NB4 (cell line): ENCODE data around the gene RDH8.
A peak's percentile ranks its signal among the peaks of the same experiment; 100 is the strongest.

ENCODE experiments used
- DNase-seq: peaks from one replicate; pipeline ENCODE4 v3.0.0; 2010; ENCODE audit warnings: low read depth
- H3K4me3 ChIP-seq: one replicate; pipeline ENCODE4 v1.5.1; 2011; ENCODE audit warnings: mild to moderate bottlenecking, low read depth, low read length, moderate library complexity
- MYC ChIP-seq: IDR thresholded peaks from 2 replicates; pipeline ENCODE4 v1.6.1; 2011; ENCODE audit warnings: low read depth, low read length
- POLR2A ChIP-seq: IDR thresholded peaks from 2 replicates; pipeline ENCODE4 v1.6.1; 2011; ENCODE audit warnings: mild to moderate bottlenecking; ENCODE audit not compliant: insufficient read length; ENCODE audit errors: extremely low read depth
- TF ChIP-seq, protein P1 (sequence below): IDR thresholded peaks from one replicate; pipeline ENCODE4 v1.5.1; 2012; ENCODE audit warnings: low read depth, low read length
- TF ChIP-seq, protein P2 (sequence below): IDR thresholded peaks from 2 replicates; pipeline ENCODE4 v1.6.1; 2011; ENCODE audit warnings: low read depth, low read length

RDH8 gene

GRCh38 chr19:9969688-9969975, 43.7 kb upstream of the RDH8 start:
- TF ChIP-seq MYC (no peak), POLR2A (no peak)

GRCh38 chr19:9970481-9970880, 42.8 kb upstream of the RDH8 start:
- DNase-seq, result no peak

More at GRCh38 chr19:9969688-9969975, 43.7 kb upstream of the RDH8 start:
- DNase-seq, result no peak
- no peak overlapping the region for H3K4me3 ChIP-seq

GRCh38 chr19:9971166-9971897, 42.0 kb upstream of the RDH8 start:
- no peak for DNase-seq
- H3K4me3 ChIP-seq, result no peak overlapping the region
- TF ChIP-seq, protein P1, sequence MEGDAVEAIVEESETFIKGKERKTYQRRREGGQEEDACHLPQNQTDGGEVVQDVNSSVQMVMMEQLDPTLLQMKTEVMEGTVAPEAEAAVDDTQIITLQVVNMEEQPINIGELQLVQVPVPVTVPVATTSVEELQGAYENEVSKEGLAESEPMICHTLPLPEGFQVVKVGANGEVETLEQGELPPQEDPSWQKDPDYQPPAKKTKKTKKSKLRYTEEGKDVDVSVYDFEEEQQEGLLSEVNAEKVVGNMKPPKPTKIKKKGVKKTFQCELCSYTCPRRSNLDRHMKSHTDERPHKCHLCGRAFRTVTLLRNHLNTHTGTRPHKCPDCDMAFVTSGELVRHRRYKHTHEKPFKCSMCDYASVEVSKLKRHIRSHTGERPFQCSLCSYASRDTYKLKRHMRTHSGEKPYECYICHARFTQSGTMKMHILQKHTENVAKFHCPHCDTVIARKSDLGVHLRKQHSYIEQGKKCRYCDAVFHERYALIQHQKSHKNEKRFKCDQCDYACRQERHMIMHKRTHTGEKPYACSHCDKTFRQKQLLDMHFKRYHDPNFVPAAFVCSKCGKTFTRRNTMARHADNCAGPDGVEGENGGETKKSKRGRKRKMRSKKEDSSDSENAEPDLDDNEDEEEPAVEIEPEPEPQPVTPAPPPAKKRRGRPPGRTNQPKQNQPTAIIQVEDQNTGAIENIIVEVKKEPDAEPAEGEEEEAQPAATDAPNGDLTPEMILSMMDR, result no peak
- TF ChIP-seq, protein P2, sequence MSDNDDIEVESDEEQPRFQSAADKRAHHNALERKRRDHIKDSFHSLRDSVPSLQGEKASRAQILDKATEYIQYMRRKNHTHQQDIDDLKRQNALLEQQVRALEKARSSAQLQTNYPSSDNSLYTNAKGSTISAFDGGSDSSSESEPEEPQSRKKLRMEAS, result no peak
- TF ChIP-seq MYC (no peak), POLR2A (no peak)

More at GRCh38 chr19:9970481-9970880, 42.8 kb upstream of the RDH8 start:
- TF ChIP-seq POLR2A (no peak), MYC (no peak)
- TF ChIP-seq, protein P2, result no peak
- TF ChIP-seq, protein P1, result no peak
- no peak overlapping the region for H3K4me3 ChIP-seq

- no peak for DNase-seq
- no peak overlapping the region for H3K4me3 ChIP-seq
- TF ChIP-seq, protein P2, result no peak
- TF ChIP-seq MYC (no peak), POLR2A (no peak)
- TF ChIP-seq, protein P1, result no peak
Measured at GRCh38 chr19:9972103-9972502, 41.2 kb upstream of the RDH8 start.

GRCh38 chr19:9981406-9982260, 31.6 kb upstream of the RDH8 start:
- TF ChIP-seq POLR2A, result no peak
- TF ChIP-seq, protein P1, result no peak
- no peak for TF ChIP-seq MYC
- TF ChIP-seq, protein P2, result no peak; the same call in 1 of the 2 replicates
- peak; percentile 47 for DNase-seq
- H3K4me3 ChIP-seq, result no peak overlapping the region

DNA sequence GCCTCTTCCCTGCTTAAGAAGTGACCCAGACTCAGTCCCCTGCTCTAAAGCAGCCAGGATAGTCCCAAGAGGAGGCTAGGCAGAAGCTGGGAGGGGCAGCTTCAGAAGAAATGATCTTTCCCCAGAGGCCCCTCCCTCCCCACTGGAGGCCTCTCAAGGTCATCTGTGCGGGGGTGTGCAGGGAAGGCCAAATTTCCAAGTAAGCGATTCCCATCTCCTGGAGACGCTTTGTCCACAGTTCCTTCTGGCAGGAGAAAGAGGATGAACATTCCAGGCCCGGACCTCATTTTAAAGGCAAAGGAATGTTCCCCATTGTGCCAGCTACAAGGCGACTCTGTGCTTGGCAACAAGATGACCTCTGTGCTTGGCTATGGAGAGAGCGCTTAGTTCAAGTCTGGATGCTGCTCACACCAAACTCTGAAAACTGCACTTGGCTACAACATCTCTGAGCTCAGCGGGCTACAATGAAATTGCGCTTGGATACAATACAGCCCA, 26.4 kb upstream of the RDH8 start:
- TF ChIP-seq, protein P1, result no peak
- TF ChIP-seq MYC (no peak), POLR2A (no peak)
- TF ChIP-seq, protein P2, result no peak
- no peak for DNase-seq

More for the DNA sequence above, 26.4 kb upstream of the RDH8 start:
- no peak overlapping the region for H3K4me3 ChIP-seq
